Activated naive CD4-positive, alpha-beta T cell (primary cell): ENCODE results near the gene TXK.

ENCODE experiments used
- DNase-seq, 4 experiments: peaks; one replicate each; lab custom pipeline; 2025; lab: John Stamatoyannopoulos, UW

TXK gene

GRCh38 chr4:48137846-48138245 is 3.8 kb upstream of the TXK start:
- no peak for DNase-seq

GRCh38 chr4:48133669-48134068 is 381 bp downstream of the TXK start:
- no peak for DNase-seq

GRCh38 chr4:48131736-48132135 is 2.3 kb downstream of the TXK start:
- no peak for DNase-seq

GRCh38 chr4:48130100-48130499 is 4.0 kb downstream of the TXK start:
- DNase-seq = no peak

GRCh38 chr4:48129307-48130014 is 4.6 kb downstream of the TXK start:
- DNase-seq = peak in 2 of 4 experiments; percentile 13 to 23

- peak in 3 of 4 experiments; percentile 24 to 56 (median 51) for DNase-seq
Measured at GRCh38 chr4:48127682-48128404, 6.2 kb downstream of the TXK start.

- DNase-seq = no peak
Measured at GRCh38 chr4:48127231-48127630, 6.8 kb downstream of the TXK start.

- no peak for DNase-seq
Measured at GRCh38 chr4:48126621-48127020, 7.4 kb downstream of the TXK start.

- no peak for DNase-seq
Measured at GRCh38 chr4:48124870-48125269, 9.2 kb downstream of the TXK start.

- no peak for DNase-seq
Measured at GRCh38 chr4:48122756-48123155, 11.3 kb downstream of the TXK start.

- DNase-seq = no peak
Measured at GRCh38 chr4:48121180-48121579, 12.9 kb downstream of the TXK start.

GRCh38 chr4:48120132-48120531 is 13.9 kb downstream of the TXK start:
- no peak for DNase-seq

GRCh38 chr4:48119646-48120045 is 14.4 kb downstream of the TXK start:
- DNase-seq = no peak

- no peak for DNase-seq
Measured at GRCh38 chr4:48118081-48118480, 16.0 kb downstream of the TXK start.

GRCh38 chr4:48116582-48116981 is 17.5 kb downstream of the TXK start:
- no peak for DNase-seq

- no peak for DNase-seq
Measured at GRCh38 chr4:48114412-48114811, 19.6 kb downstream of the TXK start.

GRCh38 chr4:48112017-48112667 is 21.9 kb downstream of the TXK start:
- DNase-seq = no peak

GRCh38 chr4:48110452-48110978 is 23.5 kb downstream of the TXK start:
- no peak for DNase-seq

GRCh38 chr4:48109413-48110263 is 24.4 kb downstream of the TXK start:
- DNase-seq = no peak

- DNase-seq = no peak
Measured at GRCh38 chr4:48108309-48109073, 25.6 kb downstream of the TXK start.

- DNase-seq = no peak
Measured at GRCh38 chr4:48105230-48105629, 28.8 kb downstream of the TXK start.
